Right renal pelvis (tissue), 4 donors: ENCODE data around the gene EFEMP2. TPM values are rescaled to one million over a fixed set of nuclear protein-coding genes. Genes with fewer than 3 reads are reported as not detected.
"Not testable (repeated sequence)": the region's sequence is repeated elsewhere in the genome, so short reads cannot be mapped to it uniquely, and the experiment has no call there.

ENCODE experiments used
- DNase-seq, 4 donors: peaks; one replicate each; pipeline ENCODE4 v3.0.0-alpha.2; 2013; ENCODE audit warnings: low read depth in 4 of 4, low spot score in 3 of 4, missing footprints in 1 of 4
- polyA plus RNA-seq, 4 donors: library from polyadenylated mRNA; unstranded; fragments of 120-200 nt; gene quantifications; one replicate each; pipeline ENCODE4 v1.2.1, GENCODE V29; 2013; ENCODE audit not compliant: insufficient read length in 4 of 4

The EFEMP2 gene
- polyA plus RNA-seq, 4 donors: 94.9 to 134 (median 107) TPM

GRCh38 chr11:65833297-65834030 is 39.1 kb downstream of the EFEMP2 start, which contains the start of gene SNX32:
SNX32 (plus strand) TSS chr11:65833963; CDS start chr11:65834066, 103 bp downstream.
- peak; percentile 84 to 94 (median 88) for DNase-seq

DNA sequence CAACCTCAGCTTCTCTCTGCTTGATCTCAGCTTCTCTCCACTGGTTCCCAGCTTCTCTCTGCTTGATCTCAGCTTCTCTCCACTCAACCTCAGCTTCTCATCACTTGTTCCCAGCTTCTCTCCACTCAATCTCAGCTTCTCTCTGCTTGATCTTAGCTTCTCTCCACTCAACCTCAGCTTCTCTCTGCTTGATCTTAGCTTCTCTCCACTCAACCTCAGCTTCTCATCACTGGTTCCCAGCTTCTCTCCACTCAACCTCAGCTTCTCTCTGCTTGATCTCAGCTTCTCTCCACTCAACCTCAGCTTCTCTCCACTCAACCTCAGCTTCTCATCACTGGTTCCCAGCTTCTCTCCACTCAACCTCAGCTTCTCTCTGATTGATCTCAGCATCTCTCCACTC is 40.4 kb downstream of the EFEMP2 start:
- not testable (repeated sequence) for DNase-seq

DNA sequence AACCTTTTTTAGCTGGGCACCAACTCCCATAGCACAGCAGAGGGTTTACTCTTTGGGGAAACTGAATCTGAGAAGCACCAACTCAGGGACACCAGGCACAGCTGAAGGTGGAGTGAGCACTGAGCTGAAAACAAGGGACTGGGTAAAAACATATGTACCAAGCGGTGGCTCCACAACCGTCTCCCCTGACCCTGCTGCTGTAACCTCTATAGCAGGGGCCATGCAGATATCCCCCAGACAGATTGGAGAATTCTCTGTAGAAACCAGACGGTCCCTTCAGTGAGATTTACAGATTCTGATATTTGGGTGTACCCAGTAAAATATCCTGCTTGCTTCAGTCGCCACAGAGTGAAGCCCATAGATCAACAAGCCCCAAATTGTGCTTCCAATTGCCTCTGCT is 43.1 kb downstream of the EFEMP2 start:
- DNase-seq: no peak

DNA sequence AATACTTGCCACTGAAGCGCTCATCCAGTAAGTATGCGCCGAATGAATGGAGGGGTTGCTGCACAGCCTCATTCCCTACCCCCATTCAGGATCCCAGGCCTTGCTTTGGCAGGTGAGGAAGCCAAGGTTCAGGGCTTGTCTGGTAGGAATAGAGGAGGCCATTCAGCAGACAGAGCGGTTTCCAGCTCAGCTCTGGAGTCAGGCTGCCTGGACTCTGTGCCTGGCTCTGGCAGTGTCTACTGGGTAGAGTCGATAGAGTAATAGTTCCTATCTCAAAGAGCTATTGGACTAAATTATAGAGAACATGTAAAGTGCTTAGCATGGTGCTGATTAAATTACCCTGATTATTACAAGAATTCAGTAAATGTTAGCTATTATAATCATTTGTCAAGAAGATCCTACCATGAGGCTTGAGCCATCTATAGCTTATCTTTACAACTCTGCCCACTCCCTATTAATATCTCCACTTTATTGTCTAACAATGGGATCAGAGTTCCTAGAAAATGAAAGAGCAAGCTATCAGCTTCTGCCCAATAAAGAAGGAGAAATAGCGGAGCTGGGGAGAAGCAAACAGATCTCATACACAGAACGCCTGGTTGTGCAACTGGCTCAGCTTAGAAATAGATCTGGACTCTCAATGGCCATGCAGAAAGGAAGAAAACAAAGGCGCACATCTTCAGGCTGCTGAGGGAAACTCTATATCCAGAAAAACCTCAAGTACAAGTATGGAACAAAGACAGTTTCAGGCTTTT is 45.4 kb downstream of the EFEMP2 start:
- DNase-seq: no peak

DNA sequence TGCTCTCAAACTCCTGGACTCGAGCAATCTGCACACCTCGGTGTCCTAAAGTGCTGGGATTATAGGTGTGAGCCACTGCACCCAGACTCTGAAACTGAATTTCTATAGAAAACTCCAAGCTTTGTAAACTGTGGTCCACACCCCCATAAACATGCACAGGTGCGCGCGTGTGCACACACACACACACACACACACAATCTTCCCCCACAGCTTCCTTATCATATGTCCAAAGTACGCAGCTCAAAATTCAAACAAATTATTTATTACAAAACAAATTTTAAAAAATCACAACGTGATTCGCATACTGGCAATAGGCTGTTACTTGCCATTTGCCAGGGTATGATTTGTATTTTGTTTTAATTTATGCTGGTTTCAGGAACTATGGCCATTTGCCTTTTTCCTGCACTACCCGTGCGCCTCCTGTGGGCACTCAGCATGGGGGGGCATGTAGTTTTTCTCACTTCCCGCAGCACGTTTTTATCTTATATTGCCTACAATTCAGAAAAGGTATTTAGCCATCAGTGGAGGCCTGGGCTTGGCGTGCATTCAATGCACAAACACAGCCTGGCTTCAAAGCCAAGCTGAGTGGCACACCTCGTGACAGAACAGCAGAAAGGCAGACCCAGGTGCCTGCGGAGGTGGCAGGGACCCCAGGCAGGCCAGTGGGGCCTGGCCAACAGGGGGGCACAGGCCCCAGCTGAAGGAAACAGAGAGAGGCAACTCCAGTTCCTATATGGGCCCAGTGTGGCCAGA is 49.6 kb downstream of the EFEMP2 start:
- no peak for DNase-seq

GRCh38 chr11:65821107-65821506 is 51.5 kb downstream of the EFEMP2 start:
- peak in 1 of 4 donors; percentile 22 for DNase-seq

DNA sequence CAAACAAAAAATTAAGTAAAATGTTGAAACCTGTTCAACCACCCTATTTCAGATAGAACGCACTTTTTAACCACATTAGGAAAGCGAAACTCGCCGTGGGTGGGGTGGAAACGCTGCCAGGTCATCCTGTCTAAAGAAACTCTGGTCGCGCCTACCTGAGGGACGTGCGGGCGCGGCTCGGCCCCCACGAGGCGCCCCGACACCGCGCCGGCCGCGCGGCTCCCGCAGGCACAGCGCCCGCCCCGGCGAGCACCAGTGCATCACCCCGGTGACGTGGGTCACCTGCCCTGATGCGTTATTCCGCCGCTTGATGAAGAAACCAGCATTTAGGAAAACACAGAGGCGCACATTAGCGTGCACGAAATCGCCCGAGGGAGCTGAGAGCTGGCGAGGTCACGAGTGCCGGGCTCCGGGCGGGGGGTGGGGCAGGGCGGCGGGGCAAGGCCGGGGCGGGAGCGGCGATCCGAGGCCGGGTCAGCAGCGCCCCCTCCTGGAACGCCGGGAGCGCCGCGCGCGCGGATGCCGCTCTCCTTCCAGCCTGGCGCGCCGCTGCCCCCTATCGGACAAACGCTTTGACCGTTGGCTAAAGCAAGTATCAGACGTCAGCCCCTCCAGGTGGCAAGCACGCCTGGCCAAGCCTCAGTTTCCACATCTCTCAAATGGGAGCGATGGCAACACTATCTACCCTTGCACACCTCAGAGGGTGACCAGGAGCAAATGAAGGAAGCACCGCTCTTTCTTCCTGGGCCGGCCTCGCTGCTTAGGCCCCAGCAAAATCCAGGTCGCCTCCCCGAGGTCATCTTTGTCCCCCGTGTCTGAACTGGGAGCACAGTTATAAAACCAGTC is 54.5 kb downstream of the EFEMP2 start:
- DNase-seq: peak; percentile 75 to 88 (median 84)

- DNase-seq: peak in 1 of 4 donors; percentile 25
Measured at GRCh38 chr11:65817312-65817834, 55.2 kb downstream of the EFEMP2 start.

GRCh38 chr11:65816696-65817095 is 55.9 kb downstream of the EFEMP2 start:
- no peak for DNase-seq

Other genes with a start within 250 kb of the EFEMP2 start
- 10 to 100 TPM; 26.9 to 40.3 (median 30.2) TPM for gene SIPA1, start 234.7 kb downstream of the EFEMP2 start, polyA plus RNA-seq
- 10 to 100 TPM; 50.3 to 59.1 (median 54.5) TPM for gene RELA, start 209.9 kb downstream of the EFEMP2 start, polyA plus RNA-seq
- gene KAT5, start 160.5 kb downstream of the EFEMP2 start, polyA plus RNA-seq: 10 to 100 TPM; 68.9 to 74.1 (median 71.6) TPM
- gene RNASEH2C, start 152.0 kb downstream of the EFEMP2 start, polyA plus RNA-seq: 10 to 100 TPM; 34.0 to 52.9 (median 40.1) TPM
- gene AP5B1, start 91.8 kb downstream of the EFEMP2 start, polyA plus RNA-seq: 1 to 10 TPM; 6.0 to 9.5 (median 6.4) TPM
- gene OVOL1, start 85.7 kb downstream of the EFEMP2 start, polyA plus RNA-seq: 10 to 100 TPM; 11.1 to 13.7 (median 12.2) TPM
- 1 to 10 TPM; 1.4 to 3.5 (median 2.6) TPM for gene SNX32, start 38.8 kb downstream of the EFEMP2 start, polyA plus RNA-seq
- 100 to 1,000 TPM; 733 to 795 (median 777) TPM for gene CFL1, start 14.6 kb downstream of the EFEMP2 start, polyA plus RNA-seq
- gene MUS81, start 12.4 kb downstream of the EFEMP2 start, polyA plus RNA-seq: 10 to 100 TPM; 46.6 to 56.8 (median 49.3) TPM
- 1 to 10 TPM in 2 of 4 donors, under 1 TPM in 2; 0.65 to 1.8 (median 0.92) TPM for gene CTSW, start 7.0 kb upstream of the EFEMP2 start, polyA plus RNA-seq
- 100 to 1,000 TPM in 2 of 4 donors, 10 to 100 TPM in 2; 90.9 to 107 (median 100) TPM for gene FIBP, start 15.7 kb upstream of the EFEMP2 start, polyA plus RNA-seq
- 10 to 100 TPM in 1 of 4 donors, 1 to 10 TPM in 3; 7.9 to 16.9 (median 8.9) TPM for gene CCDC85B, start 17.9 kb upstream of the EFEMP2 start, polyA plus RNA-seq
- under 1 TPM; 0.17 to 0.28 (median 0.21) TPM for gene FOSL1, start 27.6 kb upstream of the EFEMP2 start, polyA plus RNA-seq
- 10 to 100 TPM; 37.3 to 46.8 (median 42.2) TPM for gene C11orf68, start 46.3 kb upstream of the EFEMP2 start, polyA plus RNA-seq
- gene DRAP1, start 46.6 kb upstream of the EFEMP2 start, polyA plus RNA-seq: 100 to 1,000 TPM in 1 of 4 donors, 10 to 100 TPM in 3; 70.0 to 113 (median 76.4) TPM
- gene TSGA10IP, start 72.7 kb upstream of the EFEMP2 start, polyA plus RNA-seq: under 1 TPM in 3 of 4 donors, not detected in 1; 0.14 to 0.30 (median 0.18) TPM
- 10 to 100 TPM; 45.9 to 57.4 (median 50.3) TPM for gene SART1, start 88.9 kb upstream of the EFEMP2 start, polyA plus RNA-seq
- 10 to 100 TPM; 26.6 to 30.8 (median 28.4) TPM for gene EIF1AD, start 129.4 kb upstream of the EFEMP2 start, polyA plus RNA-seq
- 100 to 1,000 TPM; 248 to 308 (median 286) TPM for gene BANF1, start 129.7 kb upstream of the EFEMP2 start, polyA plus RNA-seq
- not detected for gene CST6, start 139.2 kb upstream of the EFEMP2 start, polyA plus RNA-seq
- under 1 TPM in 1 of 4 donors, not detected in 3; 0.01 TPM for gene CATSPER1, start 153.7 kb upstream of the EFEMP2 start, polyA plus RNA-seq
- gene GAL3ST3, start 176.4 kb upstream of the EFEMP2 start, polyA plus RNA-seq: 1 to 10 TPM; 4.8 to 7.4 (median 5.2) TPM
- gene SF3B2, start 179.6 kb upstream of the EFEMP2 start, polyA plus RNA-seq: 100 to 1,000 TPM; 227 to 235 (median 230) TPM
- 10 to 100 TPM; 40.1 to 54.4 (median 45.4) TPM for gene PACS1, start 197.5 kb upstream of the EFEMP2 start, polyA plus RNA-seq